Skeletal muscle satellite cell (primary cell): Measurements from ENCODE around the gene CEBPA.

Source experiments
- H3K27me3 ChIP-seq: 2 replicates; pipeline ENCODE4 v1.7.0; 2013; ENCODE audit warnings: low read length; ENCODE audit not compliant: control insufficient read depth, insufficient read depth
- H3K36me3 ChIP-seq: 2 replicates; pipeline ENCODE4 v1.7.0; 2013; ENCODE audit warnings: mild to moderate bottlenecking, control low read depth, low read length; ENCODE audit not compliant: insufficient read depth
- H3K4me1 ChIP-seq: 2 replicates; pipeline ENCODE4 v1.7.0; 2013; ENCODE audit warnings: low read length; ENCODE audit not compliant: control insufficient read depth, insufficient read depth
- H3K4me2 ChIP-seq: 2 replicates; pipeline ENCODE4 v1.7.0; 2013; ENCODE audit warnings: mild to moderate bottlenecking, low read length
- H3K4me3 ChIP-seq: 2 replicates; pipeline ENCODE4 v1.7.0; 2013; ENCODE audit warnings: low read length
- H3K9ac ChIP-seq: 2 replicates; pipeline ENCODE4 v1.7.0; 2013; ENCODE audit warnings: mild to moderate bottlenecking, low read depth, low read length, moderate library complexity
- H3K9me3 ChIP-seq: replicated peaks from 2 replicates; pipeline ENCODE4 v1.7.0; 2013; ENCODE audit warnings: mild to moderate bottlenecking, control low read depth, low read length

CEBPA gene

GRCh38 chr19:33273881-33274662, 28.3 kb downstream of the CEBPA start:
- no peak overlapping the region for H3K9ac ChIP-seq
- H3K9me3 ChIP-seq: no peaks in the 10 kb centered on the region
- no peak overlapping the region for H3K4me3 ChIP-seq
- H3K27me3 ChIP-seq: peaks cover 6% of the 10 kb centered on the region
- H3K4me2 ChIP-seq: peak overlapping the region; percentile 41
- H3K4me1 ChIP-seq: peaks cover 16% of the 10 kb centered on the region
- no peaks in the 10 kb centered on the region for H3K36me3 ChIP-seq

GRCh38 chr19:33273065-33273736, 29.1 kb downstream of the CEBPA start:
- H3K4me2 ChIP-seq: no peak overlapping the region
- H3K27me3 ChIP-seq: peaks cover 5% of the 10 kb centered on the region
- no peaks in the 10 kb centered on the region for H3K9me3 ChIP-seq
- H3K9ac ChIP-seq: no peak overlapping the region
- no peak overlapping the region for H3K4me3 ChIP-seq
- no peaks in the 10 kb centered on the region for H3K36me3 ChIP-seq
- H3K4me1 ChIP-seq: peaks cover 16% of the 10 kb centered on the region

- Histone ChIP-seq H3K9ac (no peak overlapping the region), H3K4me2 (no peak overlapping the region), H3K9me3 (no peaks in the 10 kb centered on the region), H3K36me3 (no peaks in the 10 kb centered on the region), H3K4me3 (no peak overlapping the region), H3K27me3 (peaks cover 6% of the 10 kb centered on the region), H3K4me1 (peaks cover 16% of the 10 kb centered on the region)
These were observed 30.9 kb downstream of the CEBPA start for GRCh38 chr19:33271246-33272021.

GRCh38 chr19:33270769-33271168, 31.6 kb downstream of the CEBPA start:
- no peaks in the 10 kb centered on the region for H3K36me3 ChIP-seq
- no peak overlapping the region for H3K4me2 ChIP-seq
- peaks cover 6% of the 10 kb centered on the region for H3K27me3 ChIP-seq
- no peak overlapping the region for H3K4me3 ChIP-seq
- H3K9ac ChIP-seq: no peak overlapping the region
- H3K9me3 ChIP-seq: no peaks in the 10 kb centered on the region
- H3K4me1 ChIP-seq: peaks cover 16% of the 10 kb centered on the region

DNA sequence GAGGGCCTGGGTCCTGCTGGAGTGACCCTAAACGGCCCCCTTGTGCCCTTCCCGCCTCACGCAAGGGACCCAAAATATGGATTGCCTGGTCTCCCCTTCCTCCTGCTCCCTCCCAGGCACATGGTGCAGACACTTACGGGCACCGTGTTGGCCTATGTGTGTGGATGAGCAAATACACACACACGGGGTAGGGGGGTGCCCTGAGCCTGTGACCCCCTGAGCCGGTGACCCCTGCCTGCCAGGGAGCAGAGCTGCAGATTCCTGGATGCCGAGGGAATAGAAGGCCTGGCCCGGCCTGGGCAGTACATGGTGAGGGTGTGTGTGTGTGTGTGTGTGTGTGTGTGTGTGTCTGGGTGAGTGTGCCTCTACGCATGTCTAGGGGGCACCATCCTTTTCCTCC, 33.3 kb downstream of the CEBPA start:
- Histone ChIP-seq H3K4me3 (no peak overlapping the region), H3K27me3 (peaks cover 16% of the 10 kb centered on the region), H3K9me3 (no peaks in the 10 kb centered on the region), H3K4me2 (no peak overlapping the region), H3K9ac (no peak overlapping the region), H3K4me1 (peaks cover 9% of the 10 kb centered on the region), H3K36me3 (no peaks in the 10 kb centered on the region)

- peaks cover 18% of the 10 kb centered on the region for H3K27me3 ChIP-seq
- H3K4me2 ChIP-seq: no peak overlapping the region
- H3K36me3 ChIP-seq: no peaks in the 10 kb centered on the region
- H3K4me1 ChIP-seq: peaks cover 2% of the 10 kb centered on the region
- no peak overlapping the region for H3K9ac ChIP-seq
- H3K9me3 ChIP-seq: no peaks in the 10 kb centered on the region
- H3K4me3 ChIP-seq: no peak overlapping the region
These were observed 34.0 kb downstream of the CEBPA start for GRCh38 chr19:33268162-33268991.

- Histone ChIP-seq H3K4me2 (no peak overlapping the region), H3K9me3 (no peaks in the 10 kb centered on the region), H3K36me3 (no peaks in the 10 kb centered on the region), H3K4me3 (no peak overlapping the region), H3K4me1 (no peaks in the 10 kb centered on the region), H3K27me3 (peaks cover 20% of the 10 kb centered on the region), H3K9ac (no peak overlapping the region)
These were observed 34.6 kb downstream of the CEBPA start for GRCh38 chr19:33267706-33268105.

DNA sequence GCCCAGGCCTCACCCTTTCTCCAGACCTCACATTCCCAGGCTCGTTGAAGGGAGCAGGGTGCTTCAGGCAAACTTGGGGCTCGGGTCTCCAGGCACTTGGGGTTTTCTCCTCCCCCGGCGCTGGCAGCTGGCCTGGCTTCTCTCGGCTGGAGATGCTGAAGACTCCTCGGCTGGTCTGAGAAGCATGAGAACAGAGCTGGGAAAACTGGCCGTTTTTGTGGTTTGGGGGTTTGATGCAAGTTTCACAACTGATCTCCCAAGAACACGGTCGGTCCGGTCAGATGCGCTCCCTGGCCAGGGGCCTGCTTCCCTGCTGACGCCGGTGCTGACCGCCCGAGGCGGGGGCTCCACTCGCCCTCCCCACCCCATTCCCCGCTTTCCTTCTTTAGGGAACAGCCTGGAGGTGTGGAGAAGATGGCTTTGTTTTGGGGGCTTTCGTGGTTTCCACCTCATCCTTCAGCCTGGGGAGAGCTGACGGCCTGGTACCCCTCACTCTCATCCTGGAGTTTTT, 35.3 kb downstream of the CEBPA start:
- no peaks in the 10 kb centered on the region for H3K9me3 ChIP-seq
- H3K36me3 ChIP-seq: no peaks in the 10 kb centered on the region
- no peak overlapping the region for H3K4me2 ChIP-seq
- H3K4me3 ChIP-seq: no peak overlapping the region
- H3K27me3 ChIP-seq: peaks cover 20% of the 10 kb centered on the region
- H3K4me1 ChIP-seq: no peaks in the 10 kb centered on the region
- H3K9ac ChIP-seq: no peak overlapping the region

GRCh38 chr19:33264881-33265445, 37.4 kb downstream of the CEBPA start:
- Histone ChIP-seq H3K9me3 (no peaks in the 10 kb centered on the region), H3K36me3 (no peaks in the 10 kb centered on the region), H3K9ac (no peak overlapping the region), H3K4me3 (no peak overlapping the region), H3K4me1 (no peaks in the 10 kb centered on the region), H3K4me2 (no peak overlapping the region), H3K27me3 (peaks cover 20% of the 10 kb centered on the region)

- no peak overlapping the region for H3K9ac ChIP-seq
- H3K4me3 ChIP-seq: no peak overlapping the region
- H3K4me1 ChIP-seq: no peaks in the 10 kb centered on the region
- no peak overlapping the region for H3K4me2 ChIP-seq
- no peaks in the 10 kb centered on the region for H3K9me3 ChIP-seq
- H3K27me3 ChIP-seq: peaks cover 20% of the 10 kb centered on the region
- no peaks in the 10 kb centered on the region for H3K36me3 ChIP-seq
These were observed 38.9 kb downstream of the CEBPA start for GRCh38 chr19:33263325-33264023.
